SKM-1 (cell line): Measurements from ENCODE around the gene CAV1.

ENCODE experiments used
- DNase-seq: peaks from one replicate; lab custom pipeline; 2025; ENCODE audit not compliant: unreplicated experiment; lab: John Stamatoyannopoulos, UW

Gene CAV1

DNA sequence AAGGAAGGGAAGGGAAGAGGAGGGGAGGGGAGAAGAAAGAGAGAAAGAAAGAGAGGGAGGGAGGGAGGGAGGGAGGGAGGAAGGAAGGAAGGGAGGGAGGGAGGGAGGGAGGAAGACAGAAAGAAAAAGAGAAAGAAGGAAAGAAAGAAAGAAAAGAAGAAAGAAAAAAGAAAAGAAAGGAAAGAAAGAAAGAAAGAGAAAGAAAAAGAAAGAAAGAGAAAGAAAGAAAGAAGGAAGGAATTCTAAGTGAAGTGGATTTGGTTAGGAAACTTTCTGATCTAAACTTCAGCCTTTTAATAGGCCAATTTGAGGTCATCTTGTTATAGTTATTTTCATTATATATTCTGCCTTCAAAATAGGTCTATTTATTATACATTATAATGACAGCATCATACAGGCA lies 21.0 kb upstream of the CAV1 start:
- no peak for DNase-seq

DNA sequence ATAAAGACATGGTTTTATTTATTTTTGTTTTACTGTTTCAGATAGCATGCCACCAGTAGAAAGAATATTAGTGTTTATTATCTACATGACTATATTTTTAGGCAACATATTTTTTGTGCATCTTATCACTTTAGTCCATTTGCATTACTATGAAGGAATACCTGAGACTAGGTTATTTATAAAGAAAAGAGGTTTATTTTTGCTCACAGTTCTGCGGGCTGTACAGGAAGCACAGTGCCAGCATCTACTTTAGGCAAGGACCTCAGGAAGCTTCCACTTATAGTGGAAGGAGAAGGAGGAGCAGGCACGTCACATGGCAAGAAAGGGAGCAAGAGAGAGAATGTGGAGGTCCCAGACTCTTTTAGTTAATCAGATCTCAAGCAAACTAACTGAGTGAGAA lies 19.6 kb upstream of the CAV1 start:
- DNase-seq: no peak

DNA sequence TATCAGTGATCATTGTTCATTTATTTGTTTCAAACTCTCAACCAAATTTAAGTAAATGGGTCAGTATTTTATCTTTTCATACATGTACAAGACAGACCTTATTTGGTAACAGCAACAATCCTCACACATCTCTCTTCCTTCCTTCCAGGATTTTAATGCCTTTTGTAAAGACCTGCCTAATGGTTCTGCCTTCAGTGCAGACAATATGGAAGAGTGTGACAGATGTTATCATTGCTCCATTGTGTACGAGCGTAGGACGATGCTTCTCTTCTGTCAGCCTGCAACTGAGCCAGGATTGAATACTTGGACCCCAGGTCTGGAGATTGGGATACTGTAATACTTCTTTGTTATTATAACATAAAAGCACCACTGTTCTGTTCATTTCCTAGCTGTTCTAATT lies 19.0 kb upstream of the CAV1 start:
- no peak for DNase-seq

DNA sequence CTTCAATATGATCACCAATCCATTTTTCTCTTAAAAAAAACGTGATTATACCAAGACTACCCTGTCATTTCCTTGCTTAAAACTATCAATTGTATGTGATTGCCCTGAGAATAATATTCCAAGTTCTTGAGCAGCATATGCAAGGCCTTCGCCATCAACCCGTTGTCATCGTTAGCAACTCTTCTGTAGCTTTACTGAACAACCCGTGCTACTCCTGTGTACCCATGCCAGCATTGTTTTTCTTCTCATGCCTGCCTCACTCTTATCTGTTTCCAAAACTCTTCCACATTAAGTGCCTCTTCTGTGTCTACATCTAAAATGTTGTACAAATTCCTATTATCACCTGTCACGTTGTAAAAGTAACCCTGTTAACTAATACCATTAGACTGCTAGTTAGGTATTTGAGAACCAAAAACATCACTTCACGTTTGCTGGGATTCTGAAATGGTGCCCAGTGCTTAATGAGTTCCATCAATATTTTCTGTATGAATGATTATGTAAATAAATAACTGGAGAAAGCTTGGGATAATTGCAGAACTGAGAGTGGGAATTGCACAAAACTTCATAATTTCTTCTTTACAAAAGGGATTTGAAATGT lies 14.8 kb upstream of the CAV1 start:
- no peak for DNase-seq

DNA sequence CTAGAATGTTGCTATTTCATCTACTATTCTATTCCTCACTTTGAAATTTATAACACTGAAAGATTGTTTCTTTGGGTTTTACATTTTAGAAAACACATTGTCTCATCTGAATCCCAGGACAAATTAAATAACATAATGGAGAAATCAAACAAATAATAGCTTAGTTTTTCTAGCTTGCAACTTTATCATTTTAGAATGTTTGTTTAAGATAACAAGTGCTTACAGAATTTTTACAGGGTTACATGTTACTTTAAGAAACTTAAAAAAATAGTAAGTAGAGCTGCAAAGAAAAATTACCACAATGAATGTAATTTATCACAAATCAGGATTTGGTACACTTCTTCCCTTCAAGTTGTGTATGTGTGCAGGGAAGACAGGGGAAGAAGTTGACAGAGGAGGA lies 14.0 kb upstream of the CAV1 start:
- no peak for DNase-seq

DNA sequence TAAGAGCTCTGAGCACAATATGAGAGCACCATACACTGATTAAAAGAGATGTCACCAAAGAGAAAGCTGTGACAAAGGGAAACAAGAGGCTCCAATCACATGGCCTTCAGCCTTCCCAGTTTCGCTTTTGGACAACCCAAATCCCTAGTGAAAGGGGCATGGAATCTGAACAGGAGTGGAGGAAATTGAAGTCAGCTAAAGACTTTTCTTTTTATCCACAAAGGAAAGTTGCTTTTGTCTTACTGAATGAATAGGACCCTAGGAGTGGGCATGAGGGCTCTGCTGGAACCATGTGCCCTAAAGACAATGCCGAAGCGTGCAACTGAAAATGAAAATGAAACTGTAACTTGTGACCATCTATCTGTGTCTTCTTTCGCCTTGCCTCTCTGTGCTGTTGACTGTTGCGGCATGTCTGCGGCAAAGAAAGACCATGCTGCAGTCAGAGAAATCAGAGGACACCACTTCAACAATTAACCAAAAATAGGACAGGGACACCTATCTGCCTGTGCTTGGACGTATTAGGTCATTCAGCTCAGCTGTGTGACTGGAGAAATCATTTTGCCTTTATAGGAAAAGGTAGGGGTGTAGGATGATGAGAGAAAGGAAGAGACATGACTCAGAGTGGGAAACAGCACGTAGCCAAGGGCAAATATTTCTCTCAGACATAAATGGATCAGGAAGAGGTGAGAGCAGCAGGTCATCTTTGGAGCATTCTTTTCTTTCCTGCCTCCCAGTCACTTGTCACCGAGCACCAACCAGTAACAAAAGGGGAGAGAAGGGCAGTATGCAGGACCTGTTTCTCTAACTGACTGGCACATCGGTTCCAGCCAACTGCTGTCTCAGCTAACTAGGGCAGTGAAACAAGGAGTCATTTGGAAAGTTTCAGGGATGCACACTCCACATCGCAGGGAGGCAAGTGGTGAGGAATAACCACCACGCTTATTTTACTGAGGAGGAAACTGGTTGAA lies 13.0 kb upstream of the CAV1 start:
- no peak for DNase-seq

DNA sequence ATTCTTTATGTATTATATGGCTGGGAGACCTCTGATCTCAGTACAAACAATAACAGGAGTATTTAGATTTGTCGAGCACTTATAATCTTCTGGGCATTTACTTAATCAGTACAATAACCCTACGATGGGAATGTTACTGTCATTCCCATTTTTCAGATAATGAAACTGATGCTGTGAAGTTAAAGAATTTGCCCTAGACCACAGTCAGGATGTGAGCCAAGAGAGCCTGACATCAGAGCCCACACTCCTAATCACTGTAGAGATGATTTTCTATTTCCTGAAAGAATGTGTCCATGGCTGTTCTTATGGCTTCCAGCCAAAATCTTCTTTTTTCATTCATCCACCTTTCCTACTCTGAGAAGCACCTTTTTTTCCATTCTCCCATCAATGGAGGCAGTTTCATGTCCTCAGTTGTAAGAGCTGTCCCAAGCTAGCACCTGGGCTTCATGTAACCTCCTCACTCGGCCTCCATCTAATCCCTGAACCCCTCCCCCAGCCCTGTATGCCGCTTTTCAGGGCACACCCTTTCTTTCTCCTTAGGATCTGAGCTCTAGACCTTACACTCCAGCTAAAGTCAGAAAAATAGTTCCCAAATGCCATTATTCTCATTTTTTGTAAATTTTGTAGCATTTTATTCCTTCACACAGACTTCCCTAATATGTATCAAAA lies 12.2 kb upstream of the CAV1 start:
- no peak for DNase-seq

DNA sequence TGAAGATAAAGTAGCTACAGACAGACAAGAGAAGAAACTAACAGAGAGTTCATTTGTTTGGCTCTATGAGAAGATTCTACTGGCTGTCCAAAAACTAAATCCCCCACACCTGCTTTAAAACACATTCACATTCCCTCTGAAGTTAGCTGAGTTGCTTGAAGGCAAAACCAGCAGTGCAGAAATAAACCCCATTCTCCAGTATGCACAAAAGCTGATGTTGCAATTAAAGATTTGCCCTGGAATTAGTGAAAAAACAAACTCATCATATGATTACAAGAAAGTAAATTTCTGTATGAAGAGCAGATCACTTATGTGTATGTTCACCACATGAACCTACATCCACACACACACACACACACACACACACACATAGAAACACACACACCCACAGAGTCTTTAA lies 9.3 kb upstream of the CAV1 start:
- DNase-seq: no peak

DNA sequence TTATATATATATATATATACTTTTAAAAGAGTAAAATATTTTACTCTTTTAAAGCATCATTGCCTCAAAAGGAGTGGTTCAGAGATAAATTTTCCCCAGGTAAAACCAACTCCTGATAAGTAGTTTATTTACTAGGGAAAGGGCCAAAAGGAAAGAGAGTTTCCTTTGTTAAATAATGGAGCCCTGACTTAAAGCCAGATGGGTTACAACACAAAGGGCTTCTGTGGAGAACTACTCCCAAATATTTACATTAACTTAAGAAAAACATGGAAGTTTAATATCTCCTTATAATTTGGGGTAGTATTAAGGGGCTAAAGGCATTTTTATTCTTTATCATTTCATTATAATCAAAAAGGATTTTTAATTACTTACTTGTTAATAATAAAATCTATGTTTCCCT lies 8.5 kb upstream of the CAV1 start:
- no peak for DNase-seq

DNA sequence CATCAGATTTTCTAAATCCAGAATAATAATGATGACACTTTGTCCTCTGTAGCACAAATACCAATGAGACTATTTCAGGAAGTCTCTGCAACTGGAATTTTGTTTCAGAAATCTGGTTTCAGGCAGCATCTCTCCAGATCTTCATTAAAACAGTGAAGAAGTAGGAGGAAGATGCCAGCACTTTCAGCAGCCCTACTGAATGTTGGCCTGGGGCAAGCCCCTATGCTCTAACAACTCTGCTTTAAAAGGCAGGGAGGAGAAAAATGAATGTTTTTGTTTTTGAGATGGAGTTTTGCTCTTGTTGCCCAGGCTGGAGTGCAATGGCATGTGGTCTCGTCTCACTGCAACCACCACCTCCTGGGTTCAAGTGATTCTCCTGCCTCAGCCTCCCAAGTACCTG lies 7.2 kb upstream of the CAV1 start:
- no peak for DNase-seq

DNA sequence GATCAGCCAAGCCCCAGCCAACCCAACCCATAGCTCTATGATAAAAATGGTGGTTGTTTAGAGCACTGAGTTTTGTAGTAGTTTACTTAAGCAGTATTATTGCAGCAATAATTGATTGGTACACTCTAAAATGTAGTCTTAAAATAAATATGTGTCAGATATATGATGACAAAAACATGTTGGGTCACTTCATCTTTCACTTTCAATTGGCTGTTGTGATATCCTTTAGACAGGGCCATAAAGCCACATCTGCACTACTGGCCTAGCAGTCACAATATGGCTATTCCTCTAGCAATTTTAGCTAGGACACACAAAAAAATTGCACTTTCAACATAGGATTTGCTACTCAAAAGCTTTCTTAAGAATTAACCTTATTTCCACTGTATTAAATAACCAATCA lies 5.9 kb upstream of the CAV1 start:
- no peak for DNase-seq

DNA sequence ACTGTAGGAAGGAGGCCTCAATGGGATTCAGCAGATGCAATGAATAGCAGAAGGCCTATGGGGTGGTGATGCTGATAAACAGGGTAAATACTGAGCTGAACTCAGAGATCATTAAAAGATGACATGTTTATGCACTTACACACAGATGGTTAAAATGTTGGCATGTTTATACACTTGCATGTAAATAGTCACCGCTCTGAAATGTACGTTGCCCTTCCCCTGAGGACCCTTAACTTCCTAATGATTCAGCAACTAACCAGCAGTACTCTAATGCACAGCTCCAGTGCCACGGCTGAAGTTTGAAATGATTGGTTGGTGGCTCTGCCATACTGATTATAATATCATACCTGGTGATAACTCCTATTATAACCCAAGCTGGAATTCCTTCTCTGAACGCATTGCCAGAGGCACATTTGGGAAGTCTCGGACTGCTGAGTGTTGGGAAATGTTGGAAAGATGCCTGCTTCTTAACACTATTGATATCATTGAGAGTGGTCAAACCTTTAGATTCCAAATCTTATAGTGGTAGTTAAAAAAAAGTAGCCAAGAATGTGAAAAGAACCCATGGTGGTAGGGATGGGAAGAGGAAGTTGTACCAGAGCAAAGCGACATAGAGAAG lies 3.7 kb upstream of the CAV1 start:
- DNase-seq: no peak

DNA sequence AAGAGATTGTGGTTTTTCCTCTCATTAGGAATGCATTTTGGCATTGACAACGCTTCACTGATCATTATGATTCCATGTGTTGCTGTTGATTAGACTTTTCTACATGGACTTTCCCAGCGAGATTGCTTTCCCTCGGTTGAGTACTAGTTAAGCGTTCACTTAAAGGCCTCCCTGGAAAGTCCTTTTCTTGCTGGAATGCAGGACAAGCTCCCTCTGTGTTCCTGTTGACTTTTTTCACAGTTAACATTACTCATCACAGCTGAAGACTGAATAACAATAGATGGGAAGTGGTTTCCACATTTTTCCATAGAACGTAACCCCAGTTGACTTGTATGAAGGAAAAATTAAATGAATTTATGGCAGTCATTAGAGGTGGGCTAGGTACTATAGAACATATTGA lies 2.6 kb upstream of the CAV1 start:
- no peak for DNase-seq

DNA sequence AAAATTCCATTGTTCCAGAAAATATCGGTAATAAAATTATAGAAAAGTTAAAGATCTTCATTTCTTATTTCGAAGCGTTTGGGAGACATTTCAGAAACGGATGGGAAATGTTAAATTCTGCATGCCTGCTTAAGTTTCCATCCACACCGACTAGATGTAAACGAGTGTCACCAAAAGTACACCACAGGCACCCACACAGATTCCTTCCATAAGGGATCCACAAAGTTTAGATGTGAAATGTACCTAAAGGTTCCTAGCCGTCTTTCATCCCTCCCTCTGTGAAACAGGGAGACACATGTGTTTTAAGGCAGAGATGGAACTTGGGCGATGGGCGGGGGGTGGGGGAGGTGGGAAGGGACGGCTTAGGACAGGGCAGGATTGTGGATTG lies 621 bp upstream of the CAV1 start:
- DNase-seq: no peak

DNA sequence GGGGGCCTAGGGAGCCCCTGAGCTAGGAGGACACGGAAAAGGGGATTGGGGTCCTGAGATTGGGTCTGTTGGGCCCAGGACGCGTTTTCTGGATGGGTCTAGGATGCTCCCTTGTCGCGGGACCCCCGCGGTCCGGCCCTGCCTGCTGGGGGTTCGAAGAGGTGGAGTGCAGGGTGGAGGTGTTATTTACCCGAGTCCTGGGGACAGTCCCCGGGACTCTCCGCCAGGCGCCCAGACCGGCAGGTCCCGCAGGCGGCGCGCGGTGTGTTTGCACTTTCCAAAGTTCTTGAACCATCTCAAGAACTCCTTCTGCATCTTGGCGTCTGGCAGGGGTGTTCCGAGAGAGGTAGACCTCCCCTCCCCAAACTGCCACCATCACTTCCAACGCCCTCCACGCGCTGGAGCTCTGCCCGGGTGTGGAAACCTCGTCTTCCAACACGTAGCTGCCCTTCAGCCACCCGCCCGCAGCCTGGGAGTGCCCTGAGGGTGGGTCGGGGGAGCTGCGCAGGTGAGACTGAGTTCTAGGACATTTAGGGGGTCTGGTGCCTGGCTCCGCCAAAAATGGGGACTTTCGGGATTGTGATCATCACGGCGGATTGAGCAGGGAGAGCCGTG lies 569 bp downstream of the CAV1 start:
- DNase-seq: no peak

DNA sequence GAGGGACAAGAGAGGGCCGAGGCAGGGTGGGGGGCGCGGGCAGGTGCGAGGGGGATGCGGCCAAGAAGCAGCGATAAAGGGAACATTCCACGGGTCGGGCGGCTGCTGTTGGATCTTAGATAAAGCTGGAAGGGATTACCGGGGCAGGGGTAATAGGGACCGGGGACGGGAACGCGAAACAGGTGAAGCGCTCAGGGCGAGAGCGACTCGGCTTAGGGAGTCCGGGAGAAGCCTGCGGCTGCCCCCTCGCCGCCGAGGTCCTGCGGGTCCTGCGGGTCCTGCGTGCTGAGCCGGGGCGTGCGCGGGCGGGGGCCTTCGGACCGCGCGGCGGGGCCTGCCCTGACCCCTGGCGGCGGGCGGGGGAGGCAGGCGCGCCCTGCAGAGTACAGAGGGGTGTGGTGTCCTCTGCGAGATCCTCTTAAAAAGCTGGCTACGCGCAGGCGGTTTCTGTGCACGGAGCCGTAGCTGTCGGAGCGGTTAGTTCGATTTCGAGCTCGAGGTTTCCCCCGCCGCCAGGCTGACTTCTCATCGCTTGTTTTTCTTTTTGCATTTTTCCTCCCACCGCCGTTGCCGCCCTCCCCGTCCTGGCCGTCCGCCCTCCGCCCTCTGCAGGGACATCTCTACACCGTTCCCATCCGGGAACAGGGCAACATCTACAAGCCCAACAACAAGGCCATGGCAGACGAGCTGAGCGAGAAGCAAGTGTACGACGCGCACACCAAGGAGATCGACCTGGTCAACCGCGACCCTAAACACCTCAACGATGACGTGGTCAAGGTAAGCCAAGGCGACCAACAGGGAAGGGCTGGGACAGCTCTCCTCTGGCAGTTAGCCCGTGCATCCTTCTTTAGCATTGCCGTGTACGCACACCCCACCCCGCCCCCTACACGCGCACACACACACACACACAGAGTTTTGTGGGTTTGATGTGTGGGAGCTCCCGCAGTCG lies 1.4 kb downstream of the CAV1 start:
- DNase-seq: peak; percentile 45

DNA sequence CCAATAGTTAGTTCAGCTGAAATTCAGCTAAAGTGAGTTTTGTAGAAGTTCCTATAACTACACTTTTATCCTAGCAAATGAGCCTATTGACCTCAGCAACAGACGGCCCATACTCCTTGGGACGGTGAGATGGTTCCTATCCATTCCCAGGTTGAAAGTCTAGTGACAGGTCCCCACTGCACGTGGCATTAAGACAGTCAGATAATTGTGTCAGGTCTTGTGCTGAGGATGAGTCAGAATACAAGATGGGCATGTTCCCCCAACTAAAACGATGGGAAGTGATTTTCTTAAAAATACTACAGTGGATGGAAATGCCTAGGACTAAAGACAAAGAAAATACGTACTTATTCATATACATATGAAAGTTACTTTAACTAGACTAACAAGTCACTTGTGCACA lies 2.1 kb downstream of the CAV1 start:
- no peak for DNase-seq

DNA sequence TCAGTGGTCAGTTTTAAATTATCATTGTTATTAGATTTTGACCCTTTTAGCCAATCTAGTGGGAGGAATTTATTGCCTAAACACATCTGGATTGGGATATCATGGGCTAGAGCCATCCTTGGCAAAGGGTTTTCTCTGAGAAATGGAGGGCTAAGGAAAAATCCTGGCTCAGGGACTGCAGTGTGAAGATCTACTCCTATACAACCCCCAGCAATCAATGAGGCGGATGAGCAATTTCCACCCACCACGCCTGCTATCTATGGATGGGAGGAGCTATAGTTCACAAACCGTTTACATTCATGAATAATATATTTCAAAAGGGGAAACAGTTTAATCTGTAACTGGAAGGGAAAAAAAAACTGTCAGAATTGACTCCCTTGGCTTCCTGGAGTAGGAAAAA lies 2.7 kb downstream of the CAV1 start:
- no peak for DNase-seq

DNA sequence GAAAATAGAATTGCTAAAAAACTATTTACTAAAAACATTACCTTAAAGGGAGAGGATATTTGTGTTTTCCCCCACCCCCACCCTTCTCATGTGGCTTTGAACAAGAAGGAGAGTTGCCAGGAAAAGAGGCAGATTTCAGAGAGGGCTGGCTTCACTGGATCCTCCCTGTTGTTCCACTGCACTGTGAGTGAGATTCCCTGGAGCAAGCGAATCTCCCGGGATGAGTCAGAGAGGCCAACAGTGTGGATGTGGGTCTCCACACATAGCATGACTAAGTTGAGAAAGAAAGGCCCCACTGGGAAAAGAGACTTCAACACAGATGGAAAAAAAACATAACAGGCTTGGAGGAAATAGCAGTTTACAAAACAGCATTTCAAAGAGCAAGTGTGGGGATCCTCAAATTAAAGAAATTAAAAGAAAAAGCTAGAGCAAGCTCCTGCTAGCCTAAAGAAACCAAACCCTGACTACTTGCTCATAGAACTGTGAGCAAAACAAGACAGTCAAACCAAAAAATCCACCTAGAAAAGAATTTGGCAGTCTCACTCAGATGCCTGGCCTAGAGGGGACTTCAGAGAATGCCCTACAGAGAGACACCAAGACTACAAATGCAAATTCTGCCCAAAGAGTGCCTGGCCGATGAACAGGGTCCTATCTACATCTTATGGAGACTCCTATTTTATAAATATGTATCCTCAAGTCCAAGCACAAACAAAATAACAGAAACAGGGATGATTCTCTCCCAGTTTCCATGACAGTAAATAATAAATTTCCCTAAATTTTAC lies 3.4 kb downstream of the CAV1 start:
- no peak for DNase-seq
